ENCODE data around the gene SPESP1.
"Not testable (repeated sequence)": the region's sequence is repeated elsewhere in the genome, so short reads cannot be mapped to it uniquely, and the experiment has no call there.

Gene SPESP1

GRCh38 chr15:68957696-68958095 lies 27.4 kb downstream of the SPESP1 start:
- no peaks in the 10 kb centered on the region for H3K79me2 ChIP-seq (ENCODE audit: insufficient read depth, low read depth)
- H3K27ac ChIP-seq = no peak overlapping the region
- H3K4me3 ChIP-seq (IDR thresholded peaks at IDR 0.05; ENCODE audit: insufficient read depth, low read depth, low read length) = no peak overlapping the region
- H3K9ac ChIP-seq = no peak overlapping the region
- H3K4me1 ChIP-seq (ENCODE audit: low read depth, poor library complexity, severe bottlenecking) = no peaks in the 10 kb centered on the region
- no peaks in the 10 kb centered on the region for H4K20me1 ChIP-seq (ENCODE audit: insufficient read depth)
- TF ChIP-seq CTCF (conservative IDR thresholded peaks at IDR 0.05; ENCODE audit: low read depth, low read length) = no peak
- H3K27me3 ChIP-seq (ENCODE audit: insufficient read depth, low read depth) = no peaks in the 10 kb centered on the region
- no peaks in the 10 kb centered on the region for H3K36me3 ChIP-seq (ENCODE audit: insufficient read depth)
- H3K4me2 ChIP-seq = no peak overlapping the region
- H2AFZ ChIP-seq (ENCODE audit: low read depth) = no peak overlapping the region

- no peaks in the 10 kb centered on the region for H3K27me3 ChIP-seq (ENCODE audit: insufficient read depth, low read depth)
- TF ChIP-seq CTCF (conservative IDR thresholded peaks at IDR 0.05; ENCODE audit: low read depth, low read length) = no peak
- no peak overlapping the region for H2AFZ ChIP-seq (ENCODE audit: low read depth)
- H3K9ac ChIP-seq = no peak overlapping the region
- no peaks in the 10 kb centered on the region for H4K20me1 ChIP-seq (ENCODE audit: insufficient read depth)
- H3K36me3 ChIP-seq (ENCODE audit: insufficient read depth) = no peaks in the 10 kb centered on the region
- H3K4me3 ChIP-seq (IDR thresholded peaks at IDR 0.05; ENCODE audit: insufficient read depth, low read depth, low read length) = no peak overlapping the region
- no peak overlapping the region for H3K4me2 ChIP-seq
- no peaks in the 10 kb centered on the region for H3K79me2 ChIP-seq (ENCODE audit: insufficient read depth, low read depth)
- H3K4me1 ChIP-seq (ENCODE audit: low read depth, poor library complexity, severe bottlenecking) = no peaks in the 10 kb centered on the region
- H3K27ac ChIP-seq = no peak overlapping the region
Observed at GRCh38 chr15:68958597-68958996, 28.3 kb downstream of the SPESP1 start.

- no peaks in the 10 kb centered on the region for H3K36me3 ChIP-seq (ENCODE audit: insufficient read depth)
- no peak for TF ChIP-seq CTCF (conservative IDR thresholded peaks at IDR 0.05; ENCODE audit: low read depth, low read length)
- H3K4me1 ChIP-seq (ENCODE audit: low read depth, poor library complexity, severe bottlenecking) = no peaks in the 10 kb centered on the region
Observed at GRCh38 chr15:68962465-68962864, 32.1 kb downstream of the SPESP1 start.

GRCh38 chr15:68963719-68964118 lies 33.4 kb downstream of the SPESP1 start:
- not testable (repeated sequence) for H3K36me3 ChIP-seq (ENCODE audit: insufficient read depth); H3K27me3 ChIP-seq (ENCODE audit: insufficient read depth, low read depth)

More at GRCh38 chr15:68962465-68962864, 32.1 kb downstream of the SPESP1 start:
- Histone ChIP-seq H3K4me3 (IDR thresholded peaks at IDR 0.05; ENCODE audit: insufficient read depth, low read depth, low read length) (no peak overlapping the region), H3K4me2 (no peak overlapping the region), H2AFZ (ENCODE audit: low read depth) (no peak overlapping the region), H3K27me3 (ENCODE audit: insufficient read depth, low read depth) (no peaks in the 10 kb centered on the region), H3K9ac (no peak overlapping the region), H4K20me1 (ENCODE audit: insufficient read depth) (no peaks in the 10 kb centered on the region), H3K79me2 (ENCODE audit: insufficient read depth, low read depth) (no peaks in the 10 kb centered on the region), H3K27ac (no peak overlapping the region)

GRCh38 chr15:68966996-68967395 lies 36.7 kb downstream of the SPESP1 start:
- no peaks in the 10 kb centered on the region for H3K4me1 ChIP-seq (ENCODE audit: low read depth, poor library complexity, severe bottlenecking)

More at GRCh38 chr15:68963719-68964118, 33.4 kb downstream of the SPESP1 start:
- H3K27ac ChIP-seq; H4K20me1 ChIP-seq (ENCODE audit: insufficient read depth); H3K4me3 ChIP-seq (IDR thresholded peaks at IDR 0.05; ENCODE audit: insufficient read depth, low read depth, low read length); H3K4me2 ChIP-seq; H3K4me1 ChIP-seq (ENCODE audit: low read depth, poor library complexity, severe bottlenecking); H3K9ac ChIP-seq; H2AFZ ChIP-seq (ENCODE audit: low read depth); H3K79me2 ChIP-seq (ENCODE audit: insufficient read depth, low read depth): not testable (repeated sequence)

More at GRCh38 chr15:68966996-68967395, 36.7 kb downstream of the SPESP1 start:
- no peak overlapping the region for H3K4me3 ChIP-seq (IDR thresholded peaks at IDR 0.05; ENCODE audit: insufficient read depth, low read depth, low read length)
- H3K27ac ChIP-seq = no peak overlapping the region
- H3K27me3 ChIP-seq (ENCODE audit: insufficient read depth, low read depth) = no peaks in the 10 kb centered on the region
- no peak overlapping the region for H3K4me2 ChIP-seq
- no peaks in the 10 kb centered on the region for H3K79me2 ChIP-seq (ENCODE audit: insufficient read depth, low read depth)
- no peak overlapping the region for H2AFZ ChIP-seq (ENCODE audit: low read depth)
- no peak for TF ChIP-seq CTCF (conservative IDR thresholded peaks at IDR 0.05; ENCODE audit: low read depth, low read length)
- no peak overlapping the region for H3K9ac ChIP-seq
- H4K20me1 ChIP-seq (ENCODE audit: insufficient read depth) = no peaks in the 10 kb centered on the region
- H3K36me3 ChIP-seq (ENCODE audit: insufficient read depth) = no peaks in the 10 kb centered on the region

All from KMS-11 (cell line).